NCI-H1417 (cell line): ENCODE data around the gene AQR.

Experiments
- DNase-seq, 3 experiments: peaks; one replicate each; lab custom pipeline; 2025; lab: John Stamatoyannopoulos, UW

Gene AQR

GRCh38 chr15:34879107-34879506, 90.4 kb downstream of the AQR start:
- no peak for DNase-seq

GRCh38 chr15:34876640-34877039, 92.9 kb downstream of the AQR start:
- no peak for DNase-seq

GRCh38 chr15:34869110-34869509, 100.4 kb downstream of the AQR start:
- no peak for DNase-seq

- DNase-seq: no peak
Observed at GRCh38 chr15:34865531-34865930, 104.0 kb downstream of the AQR start.

GRCh38 chr15:34861214-34861613, 108.3 kb downstream of the AQR start:
- DNase-seq: no peak

- no peak for DNase-seq
Observed at GRCh38 chr15:34855893-34856292, 113.6 kb downstream of the AQR start.

- peak in 1 of 3 experiments; percentile 21 for DNase-seq
Observed at GRCh38 chr15:34855413-34855812, 114.1 kb downstream of the AQR start.

- no peak for DNase-seq
Observed at GRCh38 chr15:34854232-34854631, 115.3 kb downstream of the AQR start.

GRCh38 chr15:34853001-34853758, 116.4 kb downstream of the AQR start:
- DNase-seq: peak in 1 of 3 experiments; percentile 35

- no peak for DNase-seq
Observed at GRCh38 chr15:34851751-34852150, 117.8 kb downstream of the AQR start.

- no peak for DNase-seq
Observed at GRCh38 chr15:34851007-34851406, 118.5 kb downstream of the AQR start.

GRCh38 chr15:34850121-34850520, 119.4 kb downstream of the AQR start:
- no peak for DNase-seq

GRCh38 chr15:34849364-34849959, 120.1 kb downstream of the AQR start:
- DNase-seq: no peak

GRCh38 chr15:34847598-34847997, 121.9 kb downstream of the AQR start:
- no peak for DNase-seq

GRCh38 chr15:34841262-34841725, 128.2 kb downstream of the AQR start:
- DNase-seq: no peak

- no peak for DNase-seq
Observed at GRCh38 chr15:34838282-34838681, 131.3 kb downstream of the AQR start.

GRCh38 chr15:34837246-34838016, 132.1 kb downstream of the AQR start:
- no peak for DNase-seq

- DNase-seq: no peak
Observed at GRCh38 chr15:34828145-34828911, 141.2 kb downstream of the AQR start.

- DNase-seq: no peak
Observed at GRCh38 chr15:34821831-34822230, 147.7 kb downstream of the AQR start.

GRCh38 chr15:34820110-34820509, 149.4 kb downstream of the AQR start:
- no peak for DNase-seq

- no peak for DNase-seq
Observed at GRCh38 chr15:34818526-34818925, 151.0 kb downstream of the AQR start.

- no peak for DNase-seq
Observed at GRCh38 chr15:34815836-34816235, 153.7 kb downstream of the AQR start.
